ENCODE data around the gene CCDC116. TPM values are rescaled to one million over a fixed set of nuclear protein-coding genes. Genes with fewer than 3 reads are reported as not detected.
"Not testable (repeated sequence)": the region's sequence is repeated elsewhere in the genome, so short reads cannot be mapped to it uniquely, and the experiment has no call there.

CCDC116 gene
- total and polyA plus RNA-seq, 5 donors from 2014 or later: not detected

GRCh38 chr22:21602579-21602978 lies 30.0 kb upstream of the CCDC116 start:
- ATAC-seq (ENCODE audit: low read depth in 2 of 2): no peak
- Histone ChIP-seq H3K27me3 (ENCODE audit: control insufficient read depth, insufficient read depth, low read length) (no peaks in the 10 kb centered on the region), H3K4me3 (ENCODE audit: low read depth, low read length) (no peak overlapping the region), H3K36me3 (ENCODE audit: control insufficient read depth, insufficient read depth, low read length) (peaks cover 3% of the 10 kb centered on the region), H3K4me1 (ENCODE audit: control insufficient read depth, insufficient read depth, low read length, poor library complexity, severe bottlenecking) (peaks cover 3% of the 10 kb centered on the region), H3K27ac (ENCODE audit: insufficient read depth, low read length, poor library complexity, severe bottlenecking) (no peak overlapping the region), H3K9me3 (ENCODE audit: control insufficient read depth in 2 of 2, low read length in 2 of 2) (no peaks in the 10 kb centered on the region)
- H3K36me3 Mint-ChIP-seq: peaks cover 12% of the 10 kb centered on the region
- H3K9me3 Mint-ChIP-seq: no peaks in the 10 kb centered on the region
- H3K27me3 Mint-ChIP-seq: no peaks in the 10 kb centered on the region
- peak overlapping the region in 1 of 4 donors; percentile 52 for H3K4me3 Mint-ChIP-seq
- peaks cover 11 to 58% (median 33%) of the 10 kb centered on the region in 4 donors for H3K4me1 Mint-ChIP-seq
- H3K27ac Mint-ChIP-seq: peak overlapping the region in 2 of 3 donors; percentile 55 to 84
- no peak for DNase-seq

GRCh38 chr22:21603973-21604372 lies 28.6 kb upstream of the CCDC116 start:
- H3K36me3 ChIP-seq (ENCODE audit: control insufficient read depth, insufficient read depth, low read length): peaks cover 3% of the 10 kb centered on the region
- no peak for DNase-seq
- ATAC-seq (ENCODE audit: low read depth in 2 of 2): no peak
- no peak overlapping the region for H3K4me3 Mint-ChIP-seq
- H3K9me3 ChIP-seq (ENCODE audit: control insufficient read depth in 2 of 2, low read length in 2 of 2): no peaks in the 10 kb centered on the region
- no peaks in the 10 kb centered on the region for H3K27me3 ChIP-seq (ENCODE audit: control insufficient read depth, insufficient read depth, low read length)
- H3K27me3 Mint-ChIP-seq: no peaks in the 10 kb centered on the region
- no peak overlapping the region for H3K27ac Mint-ChIP-seq
- peaks cover 11% of the 10 kb centered on the region for H3K36me3 Mint-ChIP-seq
- peaks cover 6 to 54% (median 34%) of the 10 kb centered on the region in 4 donors for H3K4me1 Mint-ChIP-seq
- no peak overlapping the region for H3K4me3 ChIP-seq (ENCODE audit: low read depth, low read length)
- H3K9me3 Mint-ChIP-seq: no peaks in the 10 kb centered on the region
- no peaks in the 10 kb centered on the region for H3K4me1 ChIP-seq (ENCODE audit: control insufficient read depth, insufficient read depth, low read length, poor library complexity, severe bottlenecking)
- H3K27ac ChIP-seq (ENCODE audit: insufficient read depth, low read length, poor library complexity, severe bottlenecking): no peak overlapping the region

- H3K4me1 ChIP-seq (ENCODE audit: control insufficient read depth, insufficient read depth, low read length, poor library complexity, severe bottlenecking): no peaks in the 10 kb centered on the region
- peaks cover 6 to 40% (median 31%) of the 10 kb centered on the region in 4 donors for H3K4me1 Mint-ChIP-seq
- peaks cover 14% of the 10 kb centered on the region for H3K36me3 ChIP-seq (ENCODE audit: control insufficient read depth, insufficient read depth, low read length)
- H3K4me3 ChIP-seq (ENCODE audit: low read depth, low read length): no peak overlapping the region
- peak overlapping the region; percentile 8 to 65 (median 46) for H3K27ac Mint-ChIP-seq
- no peaks in the 10 kb centered on the region for H3K9me3 Mint-ChIP-seq
- ATAC-seq (ENCODE audit: low read depth in 2 of 2) (no peak), DNase-seq (no peak)
- H3K9me3 ChIP-seq (ENCODE audit: control insufficient read depth in 2 of 2, low read length in 2 of 2): no peaks in the 10 kb centered on the region
- H3K27me3 ChIP-seq (ENCODE audit: control insufficient read depth, insufficient read depth, low read length): no peaks in the 10 kb centered on the region
- no peak overlapping the region for H3K27ac ChIP-seq (ENCODE audit: insufficient read depth, low read length, poor library complexity, severe bottlenecking)
- no peak overlapping the region for H3K4me3 Mint-ChIP-seq
- no peaks in the 10 kb centered on the region for H3K27me3 Mint-ChIP-seq
- H3K36me3 Mint-ChIP-seq: peaks cover 13% of the 10 kb centered on the region
Observed at GRCh38 chr22:21605887-21606564, 26.5 kb upstream of the CCDC116 start.

- Histone ChIP-seq H3K4me3 (ENCODE audit: low read depth, low read length) (no peak overlapping the region), H3K27me3 (ENCODE audit: control insufficient read depth, insufficient read depth, low read length) (no peaks in the 10 kb centered on the region), H3K9me3 (ENCODE audit: control insufficient read depth in 2 of 2, low read length in 2 of 2) (no peaks in the 10 kb centered on the region), H3K36me3 (ENCODE audit: control insufficient read depth, insufficient read depth, low read length) (peaks cover 21% of the 10 kb centered on the region), H3K4me1 (ENCODE audit: control insufficient read depth, insufficient read depth, low read length, poor library complexity, severe bottlenecking) (no peaks in the 10 kb centered on the region), H3K27ac (ENCODE audit: insufficient read depth, low read length, poor library complexity, severe bottlenecking) (no peak overlapping the region)
- H3K4me1 Mint-ChIP-seq: peaks cover 6 to 47% (median 33%) of the 10 kb centered on the region in 4 donors
- H3K27ac Mint-ChIP-seq: peak overlapping the region in 1 of 3 donors; percentile 71
- ATAC-seq (ENCODE audit: low read depth in 2 of 2): no peak
- peaks cover 13% of the 10 kb centered on the region for H3K36me3 Mint-ChIP-seq
- no peaks in the 10 kb centered on the region for H3K9me3 Mint-ChIP-seq
- no peak overlapping the region for H3K4me3 Mint-ChIP-seq
- DNase-seq: no peak
- no peaks in the 10 kb centered on the region for H3K27me3 Mint-ChIP-seq
Observed at GRCh38 chr22:21606775-21607174, 25.8 kb upstream of the CCDC116 start.

- H3K27me3 Mint-ChIP-seq, H3K4me3 Mint-ChIP-seq: not testable (repeated sequence)
- H3K36me3 Mint-ChIP-seq: peaks cover 12% of the 10 kb centered on the region
Observed at GRCh38 chr22:21609556-21610157, 22.9 kb upstream of the CCDC116 start.

GRCh38 chr22:21611210-21611977 lies 21.2 kb upstream of the CCDC116 start:
- no peaks in the 10 kb centered on the region for H3K9me3 Mint-ChIP-seq
- H3K27me3 Mint-ChIP-seq: no peaks in the 10 kb centered on the region
- no peak overlapping the region for H3K4me3 ChIP-seq (ENCODE audit: low read depth, low read length)
- no peaks in the 10 kb centered on the region for H3K9me3 ChIP-seq (ENCODE audit: control insufficient read depth in 2 of 2, low read length in 2 of 2)
- DNase-seq (no peak), ATAC-seq (ENCODE audit: low read depth in 2 of 2) (no peak)
- no peak overlapping the region for H3K4me3 Mint-ChIP-seq
- no peak overlapping the region for H3K27ac ChIP-seq (ENCODE audit: insufficient read depth, low read length, poor library complexity, severe bottlenecking)
- H3K27me3 ChIP-seq (ENCODE audit: control insufficient read depth, insufficient read depth, low read length): no peaks in the 10 kb centered on the region
- peak overlapping the region in 2 of 3 donors; percentile 82 to 87 for H3K27ac Mint-ChIP-seq
- H3K36me3 Mint-ChIP-seq: peaks cover 16% of the 10 kb centered on the region
- peaks cover 0 to 31% (median 29%) of the 10 kb centered on the region in 4 donors for H3K4me1 Mint-ChIP-seq
- no peaks in the 10 kb centered on the region for H3K4me1 ChIP-seq (ENCODE audit: control insufficient read depth, insufficient read depth, low read length, poor library complexity, severe bottlenecking)
- H3K36me3 ChIP-seq (ENCODE audit: control insufficient read depth, insufficient read depth, low read length): peaks cover 49% of the 10 kb centered on the region

More at GRCh38 chr22:21609556-21610157, 22.9 kb upstream of the CCDC116 start:
- H3K27ac ChIP-seq (ENCODE audit: insufficient read depth, low read length, poor library complexity, severe bottlenecking); ATAC-seq (ENCODE audit: low read depth in 2 of 2); H3K4me3 ChIP-seq (ENCODE audit: low read depth, low read length); H3K4me1 ChIP-seq (ENCODE audit: control insufficient read depth, insufficient read depth, low read length, poor library complexity, severe bottlenecking); DNase-seq; H3K27me3 ChIP-seq (ENCODE audit: control insufficient read depth, insufficient read depth, low read length); H3K27ac Mint-ChIP-seq; H3K9me3 ChIP-seq (ENCODE audit: control insufficient read depth in 2 of 2, low read length in 2 of 2); H3K9me3 Mint-ChIP-seq: not testable (repeated sequence)
- H3K36me3 ChIP-seq (ENCODE audit: control insufficient read depth, insufficient read depth, low read length): peaks cover 47% of the 10 kb centered on the region
- peaks cover 0 to 41% (median 25%) of the 10 kb centered on the region in 4 donors for H3K4me1 Mint-ChIP-seq

- H3K27me3 Mint-ChIP-seq: no peaks in the 10 kb centered on the region
- no peak overlapping the region for H3K27ac ChIP-seq (ENCODE audit: insufficient read depth, low read length, poor library complexity, severe bottlenecking)
- H3K9me3 Mint-ChIP-seq: no peaks in the 10 kb centered on the region
- DNase-seq (no peak), ATAC-seq (ENCODE audit: low read depth in 2 of 2) (no peak)
- H3K4me3 ChIP-seq (ENCODE audit: low read depth, low read length): no peak overlapping the region
- H3K27ac Mint-ChIP-seq: no peak overlapping the region
- H3K27me3 ChIP-seq (ENCODE audit: control insufficient read depth, insufficient read depth, low read length): no peaks in the 10 kb centered on the region
- no peaks in the 10 kb centered on the region for H3K9me3 ChIP-seq (ENCODE audit: control insufficient read depth in 2 of 2, low read length in 2 of 2)
- H3K36me3 Mint-ChIP-seq: peaks cover 16% of the 10 kb centered on the region
- peaks cover 49% of the 10 kb centered on the region for H3K36me3 ChIP-seq (ENCODE audit: control insufficient read depth, insufficient read depth, low read length)
- H3K4me3 Mint-ChIP-seq: no peak overlapping the region
- no peaks in the 10 kb centered on the region for H3K4me1 ChIP-seq (ENCODE audit: control insufficient read depth, insufficient read depth, low read length, poor library complexity, severe bottlenecking)
- peaks cover 0 to 26% (median 23%) of the 10 kb centered on the region in 4 donors for H3K4me1 Mint-ChIP-seq
Observed at GRCh38 chr22:21612858-21613257, 19.7 kb upstream of the CCDC116 start.
